IPS DF 19.7 (cell line): ENCODE data around the gene EPHB1.

Source experiments
- DNase-seq: peaks from one replicate; pipeline ENCODE4 v3.0.0-alpha.2; 2013; ENCODE audit warnings: low read depth, low spot score

EPHB1 gene

GRCh38 chr3:134808835-134809234 is 13.8 kb downstream of the EPHB1 start:
- no peak for DNase-seq

- DNase-seq = no peak
Observed at GRCh38 chr3:134809427-134810051, 14.5 kb downstream of the EPHB1 start.

- DNase-seq = no peak
Observed at GRCh38 chr3:134810052-134810435, 15.0 kb downstream of the EPHB1 start.

- no peak for DNase-seq
Observed at GRCh38 chr3:134810850-134811249, 15.8 kb downstream of the EPHB1 start.

- no peak for DNase-seq
Observed at GRCh38 chr3:134813618-134814017, 18.6 kb downstream of the EPHB1 start.

- DNase-seq = no peak
Observed at GRCh38 chr3:134815519-134815918, 20.5 kb downstream of the EPHB1 start.

- DNase-seq = no peak
Observed at GRCh38 chr3:134816623-134817022, 21.6 kb downstream of the EPHB1 start.

GRCh38 chr3:134817297-134817696 is 22.2 kb downstream of the EPHB1 start:
- no peak for DNase-seq

- no peak for DNase-seq
Observed at GRCh38 chr3:134820994-134821393, 25.9 kb downstream of the EPHB1 start.

- no peak for DNase-seq
Observed at GRCh38 chr3:134822090-134822489, 27.0 kb downstream of the EPHB1 start.

- DNase-seq = no peak
Observed at GRCh38 chr3:134823679-134824078, 28.6 kb downstream of the EPHB1 start.

- DNase-seq = no peak
Observed at GRCh38 chr3:134824791-134825190, 29.7 kb downstream of the EPHB1 start.

GRCh38 chr3:134827213-134827612 is 32.2 kb downstream of the EPHB1 start:
- no peak for DNase-seq

- no peak for DNase-seq
Observed at GRCh38 chr3:134829721-134830120, 34.7 kb downstream of the EPHB1 start.

- no peak for DNase-seq
Observed at GRCh38 chr3:134832585-134832984, 37.5 kb downstream of the EPHB1 start.

- no peak for DNase-seq
Observed at GRCh38 chr3:134833453-134834163, 38.5 kb downstream of the EPHB1 start.

- no peak for DNase-seq
Observed at GRCh38 chr3:134836921-134837320, 41.9 kb downstream of the EPHB1 start.

- no peak for DNase-seq
Observed at GRCh38 chr3:134838599-134838998, 43.5 kb downstream of the EPHB1 start.

GRCh38 chr3:134839422-134839821 is 44.4 kb downstream of the EPHB1 start:
- no peak for DNase-seq

GRCh38 chr3:134839990-134840389 is 44.9 kb downstream of the EPHB1 start:
- DNase-seq = no peak

- no peak for DNase-seq
Observed at GRCh38 chr3:134840459-134840858, 45.4 kb downstream of the EPHB1 start.

GRCh38 chr3:134846084-134846483 is 51.0 kb downstream of the EPHB1 start:
- no peak for DNase-seq

- DNase-seq = no peak
Observed at GRCh38 chr3:134846911-134847317, 51.9 kb downstream of the EPHB1 start.

- DNase-seq = no peak
Observed at GRCh38 chr3:134847349-134847748, 52.3 kb downstream of the EPHB1 start.
